H1 (cell line): Measurements from ENCODE around the gene NRTN. TPM values are rescaled to one million over a fixed set of nuclear protein-coding genes. Genes with fewer than 3 reads are reported as not detected.

ENCODE experiments used
- CTCF ChIA-PET: fragments of 300-600 bp; sonication (Branson Sonifier 250); formaldehyde crosslinking; loops from one replicate; lab custom pipeline; 2021; ENCODE audit not compliant: partially characterized antibody; lab: Charles Lee
- POLR2A ChIA-PET: fragments of 300-600 bp; sonication (Branson Sonifier 250); formaldehyde crosslinking; loops from one replicate; lab custom pipeline; 2021; ENCODE audit warnings: inconsistent platforms; ENCODE audit not compliant: partially characterized antibody; lab: Charles Lee
- DNase-seq, 2 experiments: peaks; one replicate each; pipeline versions ENCODE4 v3.0.0 to v3.0.0-alpha.2; 2010 to 2022; ENCODE audit warnings: low spot score in 2 of 2, low read depth in 1 of 2, mixed read lengths in 1 of 2
- FAIRE-seq: peaks from 2 replicates; lab custom pipeline; 2011; peaks lifted over from hg19 to GRCh38; lab: Jason Lieb, UNC
- H2AFZ ChIP-seq: 2 replicates; pipeline ENCODE4 v1.8.1; 2012; ENCODE audit warnings: low read length, inconsistent platforms
- H2AK5ac ChIP-seq: 2 replicates; pipeline ENCODE4 v1.6.1; 2013; ENCODE audit warnings: low read depth, low read length
- H2BK120ac ChIP-seq: replicated peaks from 2 replicates; pipeline ENCODE3; 2013; ENCODE audit warnings: low read depth, low read length, inconsistent platforms
- H2BK12ac ChIP-seq: 2 replicates; pipeline ENCODE4 v1.6.1; 2013; ENCODE audit warnings: low read depth, low read length
- H2BK15ac ChIP-seq: 2 replicates; pipeline ENCODE4 v1.6.1; 2013; ENCODE audit warnings: low read length
- H2BK20ac ChIP-seq: 2 replicates; pipeline ENCODE4 v1.6.1; 2013; ENCODE audit warnings: low read length
- H2BK5ac ChIP-seq: 2 replicates; pipeline ENCODE4 v1.6.1; 2013; ENCODE audit warnings: low read depth, low read length
- H3K14ac ChIP-seq: 2 replicates; pipeline ENCODE4 v1.6.1; 2013; ENCODE audit warnings: inconsistent platforms; ENCODE audit not compliant: insufficient read length
- H3K18ac ChIP-seq: 2 replicates; pipeline ENCODE4 v1.6.1; 2013; ENCODE audit warnings: low read length; ENCODE audit errors: extremely low read depth
- H3K23ac ChIP-seq: 2 replicates; pipeline ENCODE4 v1.6.1; 2013; ENCODE audit warnings: inconsistent platforms; ENCODE audit not compliant: insufficient read length
- H3K23me2 ChIP-seq: 2 replicates; pipeline ENCODE4 v1.6.1; 2013; ENCODE audit warnings: low read depth, low read length
- H3K27ac ChIP-seq: 2 replicates; pipeline ENCODE4 v1.6.1; 2011; ENCODE audit warnings: low read depth, low read length, inconsistent platforms
- H3K27me3 ChIP-seq, 4 experiments: replicated peaks in 1 of 4; 1 replicate in 1 of 4; 2 replicates in 3 of 4; pipeline versions ENCODE4 v1.6.1 to v1.8.1; 2011 to 2013; ENCODE audit warnings: low read length in 3 of 4, mild to moderate bottlenecking in 3 of 4, inconsistent platforms in 2 of 4, mixed read lengths in 2 of 4, moderate library complexity in 1 of 4; ENCODE audit not compliant: control insufficient read depth in 3 of 4, insufficient read depth in 3 of 4; ENCODE audit errors: extremely low read depth in 1 of 4
- H3K36me3 ChIP-seq, 4 experiments: 2 replicates each; pipeline versions ENCODE4 v1.6.1 to v1.8.1; 2011 to 2013; ENCODE audit warnings: mild to moderate bottlenecking in 4 of 4, low read length in 3 of 4, moderate library complexity in 2 of 4, control low read depth in 1 of 4, inconsistent platforms in 1 of 4; ENCODE audit not compliant: insufficient read depth in 4 of 4, control insufficient read depth in 2 of 4
- H3K4ac ChIP-seq: replicated peaks from 2 replicates; pipeline ENCODE3; 2013; ENCODE audit warnings: low read length, low read depth, mixed read lengths, inconsistent platforms; ENCODE audit not compliant: insufficient read length
- H3K4me1 ChIP-seq, 4 experiments: replicated peaks in 1 of 4; 1 replicate in 1 of 4; 2 replicates in 3 of 4; pipeline versions ENCODE4 v1.6.1 to v1.8.1; 2011 to 2013; ENCODE audit warnings: low read length in 3 of 4, inconsistent platforms in 2 of 4, mixed read lengths in 1 of 4; ENCODE audit not compliant: insufficient read depth in 4 of 4, control insufficient read depth in 3 of 4
- H3K4me2 ChIP-seq, 2 experiments: 2 replicates each; pipeline versions ENCODE4 v1.6.1 to v1.8.1; 2011 to 2013; ENCODE audit warnings: low read depth in 2 of 2, low read length in 2 of 2, control low read depth in 1 of 2, inconsistent platforms in 1 of 2, mild to moderate bottlenecking in 1 of 2; ENCODE audit not compliant: insufficient read depth in 1 of 2
- H3K4me3 ChIP-seq, 4 experiments: fragments of 200-600, 300-600 bp in 1 of 4; sonication (generic), shearing (Covaris generic), sonication (Bioruptor Twin) in 1 of 4; 2 replicates each; pipeline versions ENCODE4 v1.5.1 to v1.8.1; 2011 to 2016; ENCODE audit warnings: low read length in 4 of 4, low read depth in 3 of 4, control low read depth in 2 of 4, inconsistent platforms in 2 of 4, mild to moderate bottlenecking in 2 of 4, mixed read lengths in 1 of 4, moderate library complexity in 1 of 4; ENCODE audit not compliant: insufficient read depth in 2 of 4; ENCODE audit errors: extremely low read depth in 1 of 4
- H3K56ac ChIP-seq: replicated peaks from 2 replicates; pipeline ENCODE3; 2013; ENCODE audit warnings: low read depth, mild to moderate bottlenecking, mixed read lengths, low read length, inconsistent platforms; ENCODE audit not compliant: insufficient read length
- H3K79me1 ChIP-seq: 2 replicates; pipeline ENCODE4 v1.6.1; 2013; ENCODE audit warnings: low read depth, low read length, control low read depth
- H3K79me2 ChIP-seq, 2 experiments: 2 replicates each; pipeline versions ENCODE4 v1.6.1 to v1.8.1; 2012 to 2013; ENCODE audit warnings: low read length in 2 of 2, mild to moderate bottlenecking in 2 of 2, inconsistent platforms in 1 of 2; ENCODE audit not compliant: insufficient read depth in 2 of 2, control insufficient read depth in 1 of 2
- H3K9ac ChIP-seq, 4 experiments: replicated peaks in 1 of 4; 1 replicate in 1 of 4; 2 replicates in 3 of 4; pipeline versions ENCODE4 v1.6.1 to v1.8.1; 2011 to 2013; ENCODE audit warnings: low read depth in 3 of 4, low read length in 3 of 4, control low read depth in 2 of 4, mild to moderate bottlenecking in 2 of 4, moderate library complexity in 2 of 4, inconsistent platforms in 1 of 4; ENCODE audit errors: extremely low read depth in 1 of 4
- H3K9me3 ChIP-seq, 2 experiments: 2 replicates each; pipeline versions ENCODE4 v1.6.1 to v1.8.1; 2012 to 2013; ENCODE audit warnings: mild to moderate bottlenecking in 2 of 2, moderate library complexity in 2 of 2, control low read depth in 1 of 2, inconsistent platforms in 1 of 2, low read depth in 1 of 2, low read length in 1 of 2, mixed read lengths in 1 of 2; ENCODE audit not compliant: insufficient read depth in 2 of 2
- H4K20me1 ChIP-seq, 2 experiments: replicated peaks in 1 of 2; 2 replicates each; pipeline versions ENCODE3 to v1.8.1; 2011 to 2013; ENCODE audit warnings: inconsistent platforms in 2 of 2, low read length in 2 of 2, mild to moderate bottlenecking in 1 of 2; ENCODE audit not compliant: insufficient read depth in 2 of 2, control insufficient read depth in 1 of 2
- H4K5ac ChIP-seq: 2 replicates; pipeline ENCODE4 v1.6.1; 2013; ENCODE audit warnings: low read length, low read depth, mixed read lengths, inconsistent platforms; ENCODE audit not compliant: insufficient read length
- H4K8ac ChIP-seq: 2 replicates; pipeline ENCODE4 v1.8.0; 2013; ENCODE audit warnings: mild to moderate bottlenecking, moderate library complexity, low read length, inconsistent platforms; ENCODE audit not compliant: insufficient read depth; ENCODE audit errors: extremely low read depth
- H4K91ac ChIP-seq: replicated peaks from 2 replicates; pipeline ENCODE3; 2013; ENCODE audit warnings: low read length, mixed read lengths, inconsistent platforms; ENCODE audit not compliant: insufficient read length
- CEBPB ChIP-seq: IDR thresholded peaks from 2 replicates; pipeline ENCODE4 v1.6.1; 2012; ENCODE audit warnings: low read depth, low read length
- CHD1 ChIP-seq: IDR thresholded peaks from 2 replicates; pipeline ENCODE4 v1.6.1; 2012; ENCODE audit warnings: low read depth, low read length, improper control_type of control experiment
- E2F6 ChIP-seq: IDR thresholded peaks from 2 replicates; pipeline ENCODE4 v1.6.1; 2012; ENCODE audit warnings: inconsistent platforms
- POLR2AphosphoS5 ChIP-seq: IDR thresholded peaks from 2 replicates; pipeline ENCODE4 v1.6.1; 2011; ENCODE audit warnings: low read depth, low read length
- SIRT6 ChIP-seq: IDR thresholded peaks from one replicate; pipeline ENCODE4 v1.7.1; 2012; ENCODE audit warnings: low read length, inconsistent platforms
- WGBS, 2 experiments: shearing (Covaris generic) in 1 of 2; methylation state at CpG; one replicate each; pipeline versions ENCODE4 v1.1.6 to v1.1.7; 2013 to 2015; ENCODE audit warnings: low lambda C conversion rate in 2 of 2, mixed read lengths in 2 of 2, inconsistent platforms in 1 of 2, low coverage in 1 of 2, missing lambda C conversion rate in 1 of 2; ENCODE audit not compliant: insufficient replicate concordance in 2 of 2, insufficient coverage in 1 of 2, insufficient read length in 1 of 2; ENCODE audit errors: extremely low coverage in 1 of 2, missing lambda C conversion rate in 1 of 2; 5-methylcytosine and 5-hydroxymethylcytosine counted together
- polyA plus RNA-seq, 7 experiments: library from polyadenylated mRNA; depleted of rRNA in 3 of 7; stranded (reverse) in 5 of 7; unstranded in 2 of 7; fragments of >200 nt in 5 of 7; fragments of 200-250 nt in 2 of 7; gene quantifications; 1 replicate in 5 of 7; 2 replicates in 1 of 7; 4 replicates in 1 of 7; pipeline versions ENCODE4 v1.2.1 to v1.2.3, GENCODE V29; 2011 to 2013; ENCODE audit warnings: missing spikeins in 2 of 7, mixed read lengths in 2 of 7
- total RNA-seq: library from RNA; stranded (reverse); fragmentation: NEBNext Ultra II Directional; extraction: Animal tissue kit (Norgen Biotek cat#: 25700); gene quantifications from 2 replicates; pipeline ENCODE4 v1.2.1, GENCODE V29; 2021

Gene NRTN
- total and polyA plus RNA-seq, 2 of the 8 experiments (the other 6 are each of a cell fraction or from before 2014, with no cell fraction given) = 3.9 to 5.3 TPM

- H3K79me1 ChIP-seq = no peaks in the 10 kb centered on the region
- no peaks in the 10 kb centered on the region for H4K20me1 ChIP-seq
- FAIRE-seq (no peak), DNase-seq (no peak)
- no peak overlapping the region for H2AFZ ChIP-seq
- H3K79me2 ChIP-seq = no peaks in the 10 kb centered on the region
- no peak overlapping the region for H2BK120ac ChIP-seq
- no peak overlapping the region for H3K18ac ChIP-seq
- H3K14ac ChIP-seq = no peak overlapping the region
- H2BK15ac ChIP-seq = no peak overlapping the region
- peaks cover 0 to 4% of the 10 kb centered on the region in 2 experiments; a peak in 1 of 4 replicates for H3K9me3 ChIP-seq
- H4K8ac ChIP-seq = no peak overlapping the region
- H2AK5ac ChIP-seq = no peak overlapping the region
- ChIA-PET POLR2A (interaction anchor here (0.7 to 1.1 kb wide), 2 partner anchors 48 to 59 kb away, joined by 3 read pairs; no protein-coding TSS in a partner anchor), CTCF (no interaction called here)
- no peaks in the 10 kb centered on the region for H3K36me3 ChIP-seq
- H3K4ac ChIP-seq = no peak overlapping the region
- no peak for TF ChIP-seq SIRT6
- no peak for TF ChIP-seq CHD1
- TF ChIP-seq E2F6 = no peak
- TF ChIP-seq CEBPB = no peak
- no peak for TF ChIP-seq POLR2AphosphoS5
- H3K56ac ChIP-seq = no peak overlapping the region
- no peak overlapping the region for H3K4me2 ChIP-seq
- H2BK20ac ChIP-seq = no peak overlapping the region
- no peak overlapping the region for H3K23ac ChIP-seq
- H3K9ac ChIP-seq = no peak overlapping the region
- no peak overlapping the region for H2BK12ac ChIP-seq
- H3K27ac ChIP-seq = no peak overlapping the region
- H2BK5ac ChIP-seq = no peak overlapping the region
- H3K23me2 ChIP-seq = no peaks in the 10 kb centered on the region
- H3K4me3 ChIP-seq = no peak overlapping the region
- 94% methylated on average over 20 of the region's 21 CpGs; no CpG with 5 or more reads in 1 of the 2 experiments for WGBS, 2 experiments
- H3K4me1 ChIP-seq = no peaks in the 10 kb centered on the region
- H3K27me3 ChIP-seq = no peaks in the 10 kb centered on the region; a peak in 2 of 7 replicates
- no peak overlapping the region for H4K5ac ChIP-seq
- no peak overlapping the region for H4K91ac ChIP-seq
Measured at GRCh38 chr19:5843295-5843927, 38.5 kb downstream of the NRTN start.
